ENCODE results near the gene STAT4.
"Not testable (repeated sequence)": the region's sequence is repeated elsewhere in the genome, so short reads cannot be mapped to it uniquely, and the experiment has no call there.

STAT4 gene

DNA sequence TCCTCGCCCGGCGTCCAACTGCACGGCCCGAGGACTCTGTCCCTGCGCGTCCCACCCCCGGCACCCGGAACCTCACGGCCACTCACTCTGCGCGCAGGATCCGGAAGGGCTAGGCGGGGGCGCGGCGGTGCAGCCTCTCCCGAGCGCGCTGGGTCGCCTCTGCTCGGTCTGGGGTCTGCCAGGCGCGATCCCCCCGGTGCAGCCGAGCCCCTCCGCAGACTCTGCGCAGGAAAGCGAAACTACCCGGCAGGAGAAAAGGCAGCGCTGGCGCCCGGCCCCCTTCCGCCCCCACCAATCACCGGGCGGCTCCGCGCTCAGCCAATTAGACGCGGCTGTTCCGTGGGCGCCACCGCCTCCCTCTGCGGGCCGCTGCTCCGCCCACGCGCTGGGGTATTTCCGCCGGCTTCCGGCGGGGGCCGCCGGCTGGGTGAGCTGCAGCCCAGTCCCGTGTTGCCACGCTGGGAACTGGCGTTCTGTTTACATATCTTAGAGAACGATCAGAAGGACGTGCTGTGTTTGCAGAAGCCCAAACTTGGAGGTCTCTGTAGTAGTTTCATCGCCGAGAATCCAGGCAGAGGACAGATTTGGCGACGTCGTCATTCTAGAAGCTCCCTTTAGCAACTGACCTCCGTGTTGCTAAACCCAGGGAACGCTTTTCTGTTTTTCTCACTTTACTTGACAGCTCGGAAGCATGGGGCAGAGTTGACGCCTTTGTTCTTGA lies 136.7 kb downstream of the STAT4 start, which contains the start of gene STAT1:
Gene STAT1, minus strand, starts transcription at position 240 of the 721 bp plus-strand sequence. CDS start 4,168 bp downstream, outside the sequence.
- peak; percentile 95 for DNase-seq (ENCODE audit: low read depth)

DNA sequence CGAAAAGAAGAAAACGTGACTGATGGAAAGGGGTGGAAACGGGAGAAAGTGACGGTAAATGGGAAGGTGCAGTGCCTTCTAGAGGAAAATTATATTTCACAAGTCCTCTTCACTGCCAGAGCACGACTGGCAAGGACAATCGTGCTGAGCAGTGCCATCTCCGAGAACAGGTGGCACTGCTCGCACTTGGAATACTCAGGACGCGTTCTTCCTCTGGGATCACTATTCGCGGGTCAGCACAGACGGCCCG lies 137.2 kb downstream of the STAT4 start:
- DNase-seq (ENCODE audit: low read depth): no peak

DNA sequence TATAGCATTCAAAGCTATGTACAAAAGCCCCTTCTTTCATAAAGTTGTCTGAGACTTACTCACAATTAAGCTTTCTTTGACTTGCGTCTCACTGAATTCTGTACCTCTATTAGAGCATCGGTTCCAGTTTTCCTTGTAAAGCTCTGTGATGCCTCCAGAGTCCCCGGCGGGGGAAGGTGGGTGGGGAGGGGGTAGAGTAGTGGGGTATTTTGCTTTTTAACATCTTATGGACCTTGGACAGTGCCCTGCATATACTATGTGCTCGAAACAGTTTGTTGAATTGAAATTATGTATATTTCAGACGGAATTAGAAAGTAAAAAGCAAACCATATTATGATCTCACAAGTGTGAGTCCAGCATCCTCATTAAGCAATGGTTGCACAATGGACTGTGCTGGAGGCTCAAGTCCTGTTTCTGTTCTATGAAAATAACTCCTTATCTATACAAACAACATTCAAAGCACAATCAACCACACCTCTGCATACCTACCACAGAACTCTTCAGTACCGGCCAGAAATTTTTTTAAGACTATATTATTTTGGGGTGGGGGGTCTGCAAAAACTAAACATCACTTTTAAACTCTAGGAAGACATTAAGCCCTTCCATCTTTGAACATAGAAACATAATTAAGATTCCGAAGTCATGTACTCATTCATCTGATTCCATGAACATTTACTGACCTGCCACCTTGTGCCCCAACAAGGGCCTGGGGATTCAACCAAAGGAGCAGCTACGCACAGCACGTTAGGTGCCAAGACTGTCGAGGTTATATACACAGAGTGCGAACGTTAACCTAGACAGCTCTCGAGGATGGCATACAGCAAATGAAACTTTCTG lies 137.7 kb downstream of the STAT4 start:
- DNase-seq (ENCODE audit: low read depth): no peak

DNA sequence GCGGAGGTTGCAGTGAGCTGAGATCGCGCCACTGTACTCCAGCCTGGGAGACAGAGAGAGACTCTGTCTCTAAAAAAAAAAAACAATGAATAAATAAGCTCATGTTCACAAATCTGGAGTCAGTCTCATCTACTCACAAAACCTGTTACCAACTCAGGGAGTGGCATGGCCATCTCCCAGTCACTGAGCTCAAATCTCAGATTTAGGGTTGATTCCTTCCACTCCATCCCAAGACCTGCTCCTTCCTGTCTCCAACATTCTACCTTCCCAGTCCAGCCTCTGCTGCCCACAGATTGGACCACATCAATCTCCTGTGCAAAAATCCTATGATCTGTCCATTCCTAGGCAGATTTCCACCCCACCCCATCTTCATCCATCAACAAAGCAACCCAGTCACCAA lies 138.4 kb downstream of the STAT4 start:
- no peak for DNase-seq (ENCODE audit: low read depth)

DNA sequence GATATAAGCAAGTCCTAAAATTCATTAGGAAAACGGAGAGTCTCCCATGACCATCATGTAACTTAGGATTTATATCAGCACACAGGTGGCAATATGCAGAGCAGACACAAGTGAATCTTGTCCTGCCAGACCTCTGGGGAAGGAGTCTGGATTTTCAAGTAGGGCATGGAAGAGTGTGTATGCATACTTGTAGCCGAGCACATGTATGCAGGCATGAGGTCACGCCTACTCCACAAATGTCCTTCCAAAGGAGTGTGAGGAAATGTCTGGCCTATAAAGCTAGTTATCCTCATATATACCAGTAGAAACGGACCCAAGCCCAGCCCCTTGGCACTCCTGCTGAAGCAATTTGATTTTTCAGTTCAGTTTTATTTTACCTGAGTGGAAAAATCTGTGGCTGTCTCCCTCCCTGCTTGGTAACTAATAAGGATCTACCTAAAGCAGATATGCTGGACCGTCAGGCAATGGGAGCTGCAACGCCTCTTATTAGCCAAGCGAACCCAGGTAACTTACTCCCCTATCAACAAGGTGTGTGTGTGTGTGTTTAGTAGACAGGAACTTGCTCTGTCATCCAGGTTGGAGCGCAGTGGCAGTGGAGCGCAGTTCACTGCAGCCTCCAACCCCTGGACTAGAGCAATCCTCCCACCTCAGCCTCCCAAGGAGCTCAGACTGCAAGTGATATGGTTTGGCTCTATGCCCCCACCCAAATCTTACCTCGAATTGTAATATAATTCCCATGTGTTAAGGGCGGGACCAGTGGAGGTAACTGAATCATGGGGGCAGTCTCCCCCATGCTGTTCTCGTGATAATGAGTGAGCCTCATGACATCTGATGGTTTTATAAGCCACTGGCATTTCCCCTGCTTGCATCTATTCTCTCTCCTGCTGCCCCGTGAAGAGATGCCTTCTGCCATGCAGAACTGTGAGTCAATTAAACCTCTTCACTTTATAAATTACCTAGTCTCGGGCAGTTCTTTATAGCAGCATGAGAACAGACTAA lies 139.6 kb downstream of the STAT4 start:
- no peak for DNase-seq (ENCODE audit: low read depth)

DNA sequence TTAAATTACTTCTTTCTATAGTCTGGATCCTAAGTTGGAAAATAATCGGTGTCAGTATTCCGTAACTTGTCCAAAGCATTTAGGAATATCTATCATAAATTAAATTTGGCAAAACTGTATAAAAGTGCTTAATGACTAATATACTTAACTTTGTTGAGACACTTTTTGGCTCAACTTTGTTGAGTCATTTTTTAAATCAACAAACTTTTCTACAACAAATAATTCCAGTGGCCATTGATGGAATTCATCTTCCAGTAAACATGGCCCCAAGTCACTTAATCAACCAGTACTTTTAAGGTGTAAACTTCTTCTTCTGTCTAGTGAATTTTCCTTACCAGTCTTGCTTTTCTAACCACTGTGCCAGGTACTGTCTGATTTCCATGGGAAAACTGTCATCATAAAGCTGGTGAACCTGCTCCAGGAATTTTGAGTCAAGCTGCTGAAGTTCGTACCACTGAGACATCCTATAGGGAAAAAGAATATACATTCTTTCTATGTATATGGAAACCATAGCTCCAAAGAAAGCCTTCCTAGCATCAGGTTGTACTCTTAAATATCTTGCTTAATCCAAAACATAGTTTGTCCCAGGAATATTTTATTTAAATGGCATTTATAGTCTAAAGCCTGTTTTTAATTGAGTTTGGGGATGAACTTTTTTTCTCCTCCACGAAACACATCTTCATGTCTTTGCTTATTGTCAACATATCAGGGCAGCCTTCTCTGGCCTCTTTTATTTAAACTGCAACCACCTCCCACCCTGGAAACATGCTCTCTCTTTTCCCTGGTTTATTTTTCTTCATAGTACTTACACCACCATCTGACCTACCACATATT lies 141.0 kb downstream of the STAT4 start:
- no peak for DNase-seq (ENCODE audit: low read depth)

DNA sequence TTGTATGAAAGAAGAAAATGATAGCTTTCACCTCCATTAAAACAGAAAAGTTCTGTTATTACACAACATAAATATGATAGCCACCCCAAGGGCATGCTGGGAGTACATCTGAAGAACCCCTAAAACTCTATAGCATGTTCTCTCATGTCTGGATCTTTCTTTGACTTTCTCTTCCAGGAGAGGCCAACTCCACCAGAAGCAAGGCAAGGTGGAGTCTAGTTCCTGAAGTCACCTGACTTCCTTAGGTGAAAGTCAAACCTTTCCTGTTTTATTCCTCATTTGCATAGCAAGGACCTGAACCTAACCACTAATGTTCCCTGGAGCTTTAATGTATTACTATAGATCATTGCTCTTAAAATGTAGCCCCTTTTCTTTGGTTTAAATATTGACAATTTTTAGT lies 142.5 kb downstream of the STAT4 start:
- DNase-seq (ENCODE audit: low read depth): no peak

DNA sequence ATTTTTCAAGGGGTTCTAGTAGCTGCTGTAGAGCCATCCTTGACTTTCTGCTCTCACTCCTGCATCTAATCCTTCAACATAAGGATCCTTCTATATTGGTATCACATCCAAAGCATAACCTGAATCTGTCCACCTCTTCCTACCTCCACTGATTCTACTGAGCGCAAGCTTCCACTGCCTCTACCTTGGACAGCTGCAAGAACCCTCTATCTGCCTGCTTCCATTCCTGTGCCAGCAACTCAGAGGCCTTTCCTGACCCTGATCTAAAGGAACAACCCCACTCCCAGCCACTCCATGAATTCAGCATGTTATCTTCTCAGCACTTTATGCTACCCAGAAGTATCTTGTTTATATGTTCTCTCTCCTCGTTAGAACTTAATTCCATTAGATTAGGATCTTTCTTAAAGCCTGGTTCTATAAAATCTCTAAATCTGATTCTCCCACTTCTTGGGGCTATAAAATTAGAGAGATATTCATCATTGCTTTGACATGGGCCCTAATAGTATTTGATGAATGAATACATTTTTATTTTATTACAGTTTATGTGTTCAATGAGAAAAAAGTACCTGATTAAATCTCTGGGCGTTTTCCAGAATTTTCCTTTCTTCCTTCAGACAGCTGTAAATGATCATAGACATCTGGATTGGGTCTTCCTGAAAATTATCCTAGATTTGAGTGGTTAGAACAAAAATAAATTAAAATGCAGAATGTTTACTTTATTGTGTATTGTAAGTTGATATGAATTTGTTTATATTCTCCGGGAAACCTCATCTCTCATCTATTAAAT lies 143.6 kb downstream of the STAT4 start:
- no peak for DNase-seq (ENCODE audit: low read depth)

DNA sequence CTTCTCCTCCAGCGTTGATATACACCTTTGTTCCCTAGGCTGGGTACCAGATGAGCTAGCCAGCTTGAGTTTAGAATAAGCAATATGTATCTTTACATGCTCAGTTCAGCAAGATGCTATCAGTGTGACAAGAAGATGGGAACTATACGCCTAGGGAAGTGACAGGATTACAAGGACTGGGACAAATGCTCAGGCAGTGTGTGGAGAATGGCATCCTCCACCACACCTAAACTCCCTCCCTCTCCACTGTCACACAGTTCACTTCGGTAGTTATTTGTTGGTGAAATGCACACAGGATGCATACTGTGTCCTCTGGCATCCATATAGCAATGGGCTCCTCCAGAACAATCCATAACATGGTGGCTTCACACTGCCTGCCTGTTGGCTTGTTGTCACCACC lies 144.5 kb downstream of the STAT4 start:
- DNase-seq (ENCODE audit: low read depth): no peak

DNA sequence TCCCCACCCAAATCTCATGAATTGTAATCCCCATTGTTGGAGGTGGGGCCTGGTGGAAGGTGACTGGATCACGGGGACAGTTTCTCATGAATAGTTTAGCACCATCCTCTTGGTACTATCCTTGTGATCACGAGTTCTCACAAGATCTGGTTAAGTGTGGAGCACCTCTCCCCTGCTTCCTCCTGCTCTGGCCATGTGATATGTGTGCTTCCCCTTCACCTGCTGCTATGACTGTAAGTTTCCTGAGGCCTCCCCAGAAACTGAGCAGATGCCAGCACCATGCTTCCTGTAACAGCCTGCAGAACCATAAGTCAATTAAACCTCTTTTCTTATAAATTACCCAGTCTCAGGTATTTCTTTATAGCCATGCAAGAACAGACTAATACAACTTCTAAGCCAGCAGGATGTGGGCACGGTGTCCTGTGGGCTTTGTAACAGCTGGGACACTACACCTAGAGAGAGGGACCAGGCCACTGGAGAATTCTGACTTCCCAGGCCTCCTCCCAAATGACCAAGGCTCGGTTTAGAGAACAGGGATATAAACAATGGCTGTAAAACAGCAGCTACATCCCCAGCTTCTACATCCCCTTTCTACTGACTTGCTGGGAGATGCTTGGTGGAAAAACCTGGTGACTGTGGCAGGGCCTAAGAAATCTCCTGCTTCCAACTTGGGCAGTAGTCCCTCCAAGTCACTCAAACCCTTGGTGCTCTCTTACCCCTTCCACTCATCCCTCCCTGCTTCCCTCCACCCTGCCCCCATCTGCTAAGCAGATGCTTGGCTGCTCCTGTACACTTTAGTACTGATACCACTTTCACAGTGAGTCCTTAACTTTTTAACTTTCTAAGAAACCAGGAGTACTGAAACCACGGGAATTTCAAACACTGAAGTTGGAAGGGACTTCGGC lies 147.1 kb downstream of the STAT4 start:
- DNase-seq (ENCODE audit: low read depth): no peak

DNA sequence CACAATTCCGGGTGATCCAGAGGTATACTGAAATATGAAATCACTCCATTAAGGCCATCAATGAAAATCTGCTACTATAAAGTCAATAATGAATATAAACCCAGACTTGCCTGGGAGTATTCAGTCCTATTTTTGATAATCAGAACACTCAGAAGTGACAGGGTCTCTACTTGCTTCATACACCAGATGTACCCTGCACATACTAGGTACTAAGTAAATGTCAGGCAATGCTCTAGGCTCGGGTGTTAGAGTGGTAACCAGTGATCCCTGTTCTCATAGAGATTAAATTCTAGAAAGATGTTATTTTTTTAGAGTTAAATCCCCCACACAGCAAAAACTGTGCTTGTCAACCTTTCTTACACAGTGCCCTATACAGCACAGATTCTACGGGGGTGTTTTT lies 149.2 kb downstream of the STAT4 start:
- no peak for DNase-seq (ENCODE audit: low read depth)

DNA sequence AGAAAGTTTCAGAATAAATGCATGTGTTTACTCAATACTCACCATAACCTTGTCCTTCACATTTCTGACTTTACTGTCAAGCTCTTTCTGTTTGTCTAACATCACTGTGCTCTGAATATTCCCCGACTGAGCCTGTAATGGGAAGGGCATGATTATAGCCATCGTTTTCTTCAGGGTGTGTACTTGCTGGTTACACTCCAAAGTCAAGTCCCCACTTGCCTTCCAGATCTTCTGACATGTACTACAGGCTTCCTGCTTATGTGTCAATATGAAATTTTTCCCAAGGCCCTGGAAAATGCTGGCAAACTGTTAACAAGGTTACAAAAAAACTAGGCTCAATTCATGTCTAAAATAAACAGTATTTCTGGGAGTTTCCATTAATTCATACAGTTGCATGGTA lies 149.8 kb downstream of the STAT4 start:
- no peak for DNase-seq (ENCODE audit: low read depth)

DNA sequence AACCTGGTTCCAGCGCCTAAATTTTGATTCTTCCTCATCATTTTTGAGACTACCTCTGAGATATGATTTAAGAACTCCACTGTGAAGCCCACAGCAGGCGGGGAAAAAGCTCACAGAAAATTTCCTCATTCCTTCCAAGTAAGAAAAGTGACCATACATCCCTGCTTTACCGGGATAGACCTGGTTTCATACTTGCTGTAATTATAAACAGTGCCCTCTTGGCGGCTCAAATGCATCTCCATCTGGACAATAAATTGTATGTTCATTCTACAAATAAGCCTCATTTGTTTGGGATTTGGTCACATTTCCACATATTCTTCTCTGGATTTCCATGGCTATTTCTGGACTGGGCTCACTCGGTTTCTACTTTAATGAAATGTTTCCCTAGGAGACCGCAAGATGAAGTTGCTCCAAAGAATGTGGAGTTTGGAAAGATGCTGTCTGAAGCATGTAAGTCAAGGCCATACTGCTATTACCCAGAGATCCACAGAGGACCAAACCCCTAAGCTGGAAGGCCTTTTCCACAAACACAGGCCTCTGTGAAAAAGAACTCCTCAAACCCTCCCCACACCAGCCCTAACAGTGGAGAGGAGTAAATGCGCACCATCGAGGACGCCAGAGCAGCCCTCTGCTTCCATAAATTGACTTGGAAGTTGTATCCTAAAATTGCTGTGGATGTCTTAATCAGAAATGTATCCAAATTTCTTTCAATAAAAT lies 150.7 kb downstream of the STAT4 start:
- no peak for DNase-seq (ENCODE audit: low read depth)

DNA sequence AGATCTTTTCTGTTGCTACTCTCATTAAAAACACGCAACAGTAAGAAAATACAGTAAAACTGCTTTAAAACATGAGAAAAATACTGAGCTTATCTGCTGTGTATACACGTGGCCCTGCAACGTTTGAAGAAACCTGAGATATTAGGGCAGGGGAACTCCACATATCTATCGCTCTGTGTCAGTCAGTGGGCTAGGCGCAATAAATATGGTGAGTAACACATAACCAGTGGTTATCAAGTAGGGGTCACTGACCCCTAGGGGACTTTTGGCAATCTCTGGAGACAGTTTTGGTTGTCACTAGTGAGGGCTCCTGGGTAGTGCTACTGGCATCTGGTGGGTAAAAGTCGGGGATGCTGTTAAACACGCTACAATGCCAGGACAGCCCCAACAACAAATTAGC lies 151.7 kb downstream of the STAT4 start:
- no peak for DNase-seq (ENCODE audit: low read depth)

DNA sequence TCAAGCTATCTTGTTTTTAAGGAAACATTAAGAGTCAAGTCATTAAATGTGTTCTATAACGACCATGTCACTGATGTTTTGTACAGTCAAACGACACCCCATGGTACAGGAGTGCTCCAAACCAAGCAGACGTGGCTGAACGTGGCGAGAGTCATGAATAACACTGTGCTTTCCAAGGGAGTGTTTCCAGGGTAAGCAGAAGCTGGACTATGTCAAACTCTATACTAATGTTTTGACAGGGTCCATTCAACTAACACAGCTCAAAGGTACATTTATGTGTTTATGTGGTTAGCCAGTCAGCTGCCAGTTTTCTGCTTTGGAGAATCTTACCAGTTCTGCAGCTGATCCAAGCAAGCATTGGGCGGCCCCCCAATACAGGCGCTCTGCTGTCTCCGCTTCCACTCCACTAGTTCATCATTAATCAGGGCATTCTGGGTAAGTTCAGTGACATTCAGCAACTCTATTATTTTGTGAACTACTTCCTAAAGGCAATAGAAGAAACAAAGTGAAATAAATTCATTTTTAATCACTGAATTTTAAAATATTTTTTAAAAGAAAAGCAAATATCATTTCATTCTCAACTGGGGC lies 153.2 kb downstream of the STAT4 start:
- no peak for DNase-seq (ENCODE audit: low read depth)

DNA sequence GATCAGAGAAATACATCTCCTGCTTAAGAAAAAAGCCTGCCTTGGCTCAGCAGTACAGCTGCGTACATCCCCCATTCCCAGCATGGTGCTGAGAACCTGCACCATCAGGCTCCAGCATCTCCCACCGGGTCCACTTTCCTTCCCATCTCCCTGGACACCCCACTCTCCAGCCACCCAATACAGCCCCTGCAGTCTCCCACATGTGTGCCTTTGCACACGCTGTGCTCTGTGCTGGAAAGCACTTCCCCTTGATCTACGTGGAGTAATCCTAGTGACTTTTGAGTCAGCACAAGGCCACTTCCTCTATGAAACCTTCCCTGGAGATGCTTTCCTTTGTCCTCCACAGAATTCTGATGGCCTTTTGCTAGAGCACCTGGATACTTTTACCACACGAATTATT lies 153.8 kb downstream of the STAT4 start:
- DNase-seq (ENCODE audit: low read depth): no peak

DNA sequence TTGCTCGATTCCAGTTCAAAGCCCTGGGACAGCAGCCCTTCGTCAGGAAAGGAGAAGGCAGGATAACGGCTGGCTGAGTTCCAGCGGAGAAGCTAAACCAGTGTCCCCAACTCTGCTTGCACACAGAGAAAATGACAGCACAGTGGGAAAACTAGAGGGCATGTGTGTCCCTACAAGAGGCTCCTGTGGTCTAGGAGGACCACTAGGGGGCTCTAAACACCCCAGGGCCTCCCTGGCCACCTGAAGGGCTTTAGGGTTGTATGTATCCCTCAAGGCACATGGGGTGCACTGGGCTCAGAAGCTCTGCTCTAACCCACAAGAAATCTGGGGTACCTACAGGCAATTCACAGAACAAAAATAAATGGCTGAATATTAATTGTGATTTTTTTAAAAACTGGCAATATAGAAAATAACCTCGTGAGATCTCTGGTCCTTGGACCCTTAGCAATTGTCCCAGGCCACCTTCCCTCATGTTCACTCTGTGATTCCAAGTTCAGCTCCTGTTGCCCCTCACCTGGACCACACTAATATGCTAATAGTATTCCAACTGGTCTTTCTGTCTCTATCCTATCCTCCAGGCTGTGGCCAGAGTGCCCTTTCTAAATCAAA lies 154.4 kb downstream of the STAT4 start:
- no peak for DNase-seq (ENCODE audit: low read depth)

DNA sequence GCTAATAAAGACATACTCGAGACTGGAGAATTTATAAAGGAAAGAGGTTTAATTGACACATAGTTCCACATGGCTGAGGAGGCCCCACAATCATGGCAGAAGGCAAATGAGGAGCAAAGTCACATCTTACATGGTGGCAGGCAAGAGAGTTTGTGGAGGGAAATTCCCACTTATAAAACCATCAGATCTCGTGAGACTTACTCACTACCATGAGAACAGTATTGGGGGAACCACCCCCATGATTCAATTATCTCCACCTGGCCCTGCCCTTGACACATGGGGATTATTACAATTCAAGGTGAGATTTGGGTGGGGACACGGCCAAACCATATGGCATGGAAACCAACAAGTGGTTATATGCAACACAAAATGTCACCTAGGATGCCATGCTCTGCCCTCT lies 155.5 kb downstream of the STAT4 start:
- DNase-seq (ENCODE audit: low read depth): not testable (repeated sequence)
